Karpas-422 (cell line): ENCODE data around the gene SEBOX. TPM values are rescaled to one million over a fixed set of nuclear protein-coding genes. Genes with fewer than 3 reads are reported as not detected.
A peak's percentile ranks its signal among the peaks of the same experiment; 100 is the strongest.

ENCODE experiments used
- DNase-seq: peaks from one replicate; pipeline ENCODE4 v3.0.0-alpha.2; 2015
- H2AFZ ChIP-seq: fragments of 200-600 bp; sonication (generic); 2 replicates; pipeline ENCODE4 v1.6.1; 2014; ENCODE audit warnings: antibody characterized with exemption, low read length, mixed read lengths
- H3K27ac ChIP-seq: fragments of 200-600 bp; sonication (generic); 2 replicates; pipeline ENCODE4 v1.5.1; 2014; ENCODE audit warnings: mild to moderate bottlenecking, low read length, moderate library complexity
- H3K27me3 ChIP-seq: fragments of 200-600 bp; sonication (generic); 2 replicates; pipeline ENCODE4 v1.6.1; 2014; ENCODE audit warnings: low read length, mixed read lengths
- H3K36me3 ChIP-seq: fragments of 200-600 bp; sonication (generic); 2 replicates; pipeline ENCODE4 v1.6.1; 2014; ENCODE audit warnings: low read length, mixed read lengths; ENCODE audit not compliant: insufficient read depth
- H3K4me1 ChIP-seq: fragments of 200-600 bp; sonication (generic); 2 replicates; pipeline ENCODE4 v1.6.1; 2014; ENCODE audit warnings: mild to moderate bottlenecking, low read length, mixed read lengths
- H3K4me2 ChIP-seq: fragments of 200-600 bp; sonication (generic); 2 replicates; pipeline ENCODE4 v1.6.1; 2014; ENCODE audit warnings: low read length, low read depth, mild to moderate bottlenecking; ENCODE audit not compliant: poor library complexity, severe bottlenecking
- H3K4me3 ChIP-seq: fragments of 200-600 bp; sonication (generic); 2 replicates; pipeline ENCODE4 v1.5.1; 2014; ENCODE audit warnings: mild to moderate bottlenecking, antibody characterized with exemption, low read length, mixed read lengths
- H3K79me2 ChIP-seq: fragments of 200-600 bp; sonication (generic); 2 replicates; pipeline ENCODE4 v1.6.1; 2014; ENCODE audit warnings: mild to moderate bottlenecking, low read length, mixed read lengths
- H3K9ac ChIP-seq: fragments of 200-600 bp; sonication (generic); 2 replicates; pipeline ENCODE4 v1.6.0; 2014; ENCODE audit warnings: low read length
- H3K9me2 ChIP-seq: fragments of 200-600 bp; sonication (generic), shearing (Covaris generic); replicated peaks from 2 replicates; pipeline ENCODE4 v1.6.0; 2014; ENCODE audit warnings: mild to moderate bottlenecking, low read length, moderate library complexity; ENCODE audit not compliant: insufficient read depth
- H3K9me3 ChIP-seq: fragments of 300-700, 200-600 bp; sonication (generic); 2 replicates; pipeline ENCODE4 v1.6.1; 2014; ENCODE audit warnings: low read length, mixed read lengths
- H4K20me1 ChIP-seq: fragments of 200-600 bp; sonication (generic); 2 replicates; pipeline ENCODE4 v1.6.1; 2014; ENCODE audit warnings: mild to moderate bottlenecking, antibody characterized with exemption, low read length, low read depth; ENCODE audit not compliant: insufficient read depth
- total RNA-seq: library from RNA; depleted of rRNA; stranded (reverse); fragments of >200 nt; shearing (Covaris generic); gene quantifications from 2 replicates; pipeline ENCODE4 v1.2.3, GENCODE V29; 2014; ENCODE audit warnings: low replicate concordance

SEBOX gene
- total RNA-seq, 1 experiment from 2014 or later = not detected

- 0 out of 2 replicates have a peak, but pooled peaks cover 9% of the 10 kb centered on the region for H4K20me1 ChIP-seq
- H3K4me3 ChIP-seq = no peak overlapping the region
- H3K4me2 ChIP-seq = no peak overlapping the region
- H3K4me1 ChIP-seq = no peaks in the 10 kb centered on the region
- DNase-seq = no peak
- no peaks in the 10 kb centered on the region for H3K9me3 ChIP-seq
- no peak overlapping the region for H3K9ac ChIP-seq
- peaks cover 12% of the 10 kb centered on the region; the same call in 1 of the 2 replicates for H3K36me3 ChIP-seq
- no peak overlapping the region for H3K27ac ChIP-seq
- H2AFZ ChIP-seq = no peak overlapping the region
- H3K79me2 ChIP-seq = peaks cover 48% of the 10 kb centered on the region
- no peaks in the 10 kb centered on the region for H3K9me2 ChIP-seq
- H3K27me3 ChIP-seq = no peaks in the 10 kb centered on the region
Measured at GRCh38 chr17:28379814-28380801, 15.1 kb upstream of the SEBOX start.

- Histone ChIP-seq H3K9me3 (no peaks in the 10 kb centered on the region), H3K27ac (peak overlapping the region; percentile 90; the same call in 1 of the 2 replicates), H3K4me2 (peak overlapping the region; percentile 98), H3K9ac (peak overlapping the region; percentile 97), H4K20me1 (peaks cover 14% of the 10 kb centered on the region), H3K4me3 (peak overlapping the region; percentile 89), H3K9me2 (no peaks in the 10 kb centered on the region), H2AFZ (no peak overlapping the region), H3K27me3 (no peaks in the 10 kb centered on the region), H3K79me2 (peaks cover 50% of the 10 kb centered on the region), H3K4me1 (peaks cover 17% of the 10 kb centered on the region), H3K36me3 (no peaks in the 10 kb centered on the region)
- peak; percentile 52 for DNase-seq
Measured at GRCh38 chr17:28372945-28373274, 7.9 kb upstream of the SEBOX start.

GRCh38 chr17:28372203-28372944 is 7.4 kb upstream of the SEBOX start:
- no peaks in the 10 kb centered on the region for H3K36me3 ChIP-seq
- no peak overlapping the region; the same call in 1 of the 2 replicates for H2AFZ ChIP-seq
- no peaks in the 10 kb centered on the region for H3K9me3 ChIP-seq
- H3K27ac ChIP-seq = peak overlapping the region; percentile 90
- peaks cover 47% of the 10 kb centered on the region for H3K79me2 ChIP-seq
- H3K4me2 ChIP-seq = peak overlapping the region; percentile 98
- H3K9ac ChIP-seq = peak overlapping the region; percentile 97
- DNase-seq = peak; percentile 78
- peaks cover 17% of the 10 kb centered on the region for H3K4me1 ChIP-seq
- H3K9me2 ChIP-seq = no peaks in the 10 kb centered on the region
- H3K27me3 ChIP-seq = no peaks in the 10 kb centered on the region
- peak overlapping the region; percentile 89 for H3K4me3 ChIP-seq
- peaks cover 14% of the 10 kb centered on the region for H4K20me1 ChIP-seq

- H4K20me1 ChIP-seq = peaks cover 14% of the 10 kb centered on the region
- peak; percentile 98 for DNase-seq
- H3K4me2 ChIP-seq = peak within 1 kb of the TSS; percentile 98
- H3K27me3 ChIP-seq = no peaks in the 10 kb centered on the region
- H3K4me3 ChIP-seq = peak within 1 kb of the TSS; percentile 89
- peaks cover 17% of the 10 kb centered on the region for H3K4me1 ChIP-seq
- no peaks in the 10 kb centered on the region for H3K9me2 ChIP-seq
- H3K36me3 ChIP-seq = no peaks in the 10 kb centered on the region
- H3K9me3 ChIP-seq = no peaks in the 10 kb centered on the region
- H3K27ac ChIP-seq = peak within 1 kb of the TSS; percentile 90
- peak within 1 kb of the TSS; percentile 41; the same call in 1 of the 2 replicates for H2AFZ ChIP-seq
- H3K79me2 ChIP-seq = peaks cover 41% of the 10 kb centered on the region
- peak within 1 kb of the TSS; percentile 97 for H3K9ac ChIP-seq
Measured at GRCh38 chr17:28371245-28372202, 6.5 kb upstream of the SEBOX start, which contains the start of gene SARM1. Gene SARM1, plus strand, starts transcription at chr17:28371694. Its CDS starts 339 bp downstream, at chr17:28372033.

- Histone ChIP-seq H3K9ac (peak overlapping the region; percentile 50), H3K79me2 (peaks cover 37% of the 10 kb centered on the region), H3K9me2 (no peaks in the 10 kb centered on the region), H2AFZ (peak overlapping the region; percentile 41; the same call in 1 of the 2 replicates), H3K27me3 (no peaks in the 10 kb centered on the region), H3K4me3 (peak overlapping the region; percentile 89), H3K4me2 (peak overlapping the region; percentile 69), H4K20me1 (peaks cover 14% of the 10 kb centered on the region), H3K4me1 (peaks cover 17% of the 10 kb centered on the region), H3K36me3 (no peaks in the 10 kb centered on the region), H3K27ac (peak overlapping the region; percentile 67), H3K9me3 (no peaks in the 10 kb centered on the region)
- DNase-seq = no peak
Measured at GRCh38 chr17:28370744-28371103, 5.7 kb upstream of the SEBOX start.

GRCh38 chr17:28370035-28370743 is 5.2 kb upstream of the SEBOX start, which contains the start of gene VTN:
Gene VTN, minus strand, starts transcription at chr17:28370307. Its CDS starts 104 bp downstream, at chr17:28370203.
- H3K9ac ChIP-seq = peak within 1 kb of the TSS; percentile 50
- no peaks in the 10 kb centered on the region for H3K27me3 ChIP-seq
- peak within 1 kb of the TSS; percentile 41; the same call in 1 of the 2 replicates for H2AFZ ChIP-seq
- DNase-seq = no peak
- H3K36me3 ChIP-seq = no peaks in the 10 kb centered on the region
- peaks cover 17% of the 10 kb centered on the region for H3K4me1 ChIP-seq
- H3K4me2 ChIP-seq = peak within 1 kb of the TSS; percentile 69
- H3K9me3 ChIP-seq = no peaks in the 10 kb centered on the region
- H3K27ac ChIP-seq = peak within 1 kb of the TSS; percentile 67
- H3K4me3 ChIP-seq = peak within 1 kb of the TSS; percentile 89
- H4K20me1 ChIP-seq = peaks cover 14% of the 10 kb centered on the region
- no peaks in the 10 kb centered on the region for H3K9me2 ChIP-seq
- peaks cover 35% of the 10 kb centered on the region for H3K79me2 ChIP-seq

GRCh38 chr17:28369684-28370034 is 4.7 kb upstream of the SEBOX start:
- H3K4me1 ChIP-seq = peaks cover 17% of the 10 kb centered on the region
- H3K27me3 ChIP-seq = no peaks in the 10 kb centered on the region
- no peak overlapping the region for H2AFZ ChIP-seq
- H3K36me3 ChIP-seq = no peaks in the 10 kb centered on the region
- H3K9ac ChIP-seq = no peak overlapping the region
- H3K27ac ChIP-seq = no peak overlapping the region
- H4K20me1 ChIP-seq = peaks cover 14% of the 10 kb centered on the region
- H3K9me2 ChIP-seq = no peaks in the 10 kb centered on the region
- no peak overlapping the region for H3K4me2 ChIP-seq
- peak; percentile 55 for DNase-seq
- H3K9me3 ChIP-seq = no peaks in the 10 kb centered on the region
- peaks cover 30% of the 10 kb centered on the region for H3K79me2 ChIP-seq
- H3K4me3 ChIP-seq = no peak overlapping the region
